ENCODE data around the gene MTHFSD.

MTHFSD gene

DNA sequence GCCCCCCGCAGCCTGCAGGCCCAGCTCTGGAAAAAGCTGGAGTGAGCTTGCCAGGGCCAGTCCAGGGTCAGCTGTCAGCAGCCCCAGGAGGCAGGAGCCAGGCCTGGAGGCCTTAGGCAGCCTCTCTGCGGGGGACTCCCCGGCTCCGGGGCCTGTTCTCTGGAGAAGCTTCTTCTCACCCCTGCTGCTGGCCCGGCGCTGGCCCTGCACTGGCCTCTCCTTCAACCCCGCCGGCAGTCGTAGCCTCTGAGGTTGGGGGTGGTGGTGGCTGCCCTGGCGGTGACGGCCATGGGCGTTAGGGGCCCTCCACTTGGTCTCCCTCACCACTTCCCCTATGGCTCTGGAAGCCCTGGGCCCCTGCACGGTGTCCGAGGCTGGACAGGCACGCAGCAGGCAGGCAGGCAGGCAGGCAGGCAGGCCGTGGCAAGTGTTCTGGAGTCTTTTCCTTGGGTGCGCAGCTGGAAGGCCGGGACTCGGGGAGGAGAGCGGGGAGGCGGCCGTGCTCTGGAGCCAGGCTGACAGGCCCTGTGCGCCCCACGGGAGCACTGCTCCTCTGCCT is 42.7 kb downstream of the MTHFSD start:
- TF ChIP-seq, protein P1, sequence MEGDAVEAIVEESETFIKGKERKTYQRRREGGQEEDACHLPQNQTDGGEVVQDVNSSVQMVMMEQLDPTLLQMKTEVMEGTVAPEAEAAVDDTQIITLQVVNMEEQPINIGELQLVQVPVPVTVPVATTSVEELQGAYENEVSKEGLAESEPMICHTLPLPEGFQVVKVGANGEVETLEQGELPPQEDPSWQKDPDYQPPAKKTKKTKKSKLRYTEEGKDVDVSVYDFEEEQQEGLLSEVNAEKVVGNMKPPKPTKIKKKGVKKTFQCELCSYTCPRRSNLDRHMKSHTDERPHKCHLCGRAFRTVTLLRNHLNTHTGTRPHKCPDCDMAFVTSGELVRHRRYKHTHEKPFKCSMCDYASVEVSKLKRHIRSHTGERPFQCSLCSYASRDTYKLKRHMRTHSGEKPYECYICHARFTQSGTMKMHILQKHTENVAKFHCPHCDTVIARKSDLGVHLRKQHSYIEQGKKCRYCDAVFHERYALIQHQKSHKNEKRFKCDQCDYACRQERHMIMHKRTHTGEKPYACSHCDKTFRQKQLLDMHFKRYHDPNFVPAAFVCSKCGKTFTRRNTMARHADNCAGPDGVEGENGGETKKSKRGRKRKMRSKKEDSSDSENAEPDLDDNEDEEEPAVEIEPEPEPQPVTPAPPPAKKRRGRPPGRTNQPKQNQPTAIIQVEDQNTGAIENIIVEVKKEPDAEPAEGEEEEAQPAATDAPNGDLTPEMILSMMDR (IDR thresholded peaks at IDR 0.05; ENCODE audit: control insufficient read depth, extremely low read depth, insufficient read depth) = no peak
- no peak overlapping the region for H3K4me3 ChIP-seq (ENCODE audit: low read depth, low read length)
- DNase-seq (ENCODE audit: low read depth) = no peak

DNA sequence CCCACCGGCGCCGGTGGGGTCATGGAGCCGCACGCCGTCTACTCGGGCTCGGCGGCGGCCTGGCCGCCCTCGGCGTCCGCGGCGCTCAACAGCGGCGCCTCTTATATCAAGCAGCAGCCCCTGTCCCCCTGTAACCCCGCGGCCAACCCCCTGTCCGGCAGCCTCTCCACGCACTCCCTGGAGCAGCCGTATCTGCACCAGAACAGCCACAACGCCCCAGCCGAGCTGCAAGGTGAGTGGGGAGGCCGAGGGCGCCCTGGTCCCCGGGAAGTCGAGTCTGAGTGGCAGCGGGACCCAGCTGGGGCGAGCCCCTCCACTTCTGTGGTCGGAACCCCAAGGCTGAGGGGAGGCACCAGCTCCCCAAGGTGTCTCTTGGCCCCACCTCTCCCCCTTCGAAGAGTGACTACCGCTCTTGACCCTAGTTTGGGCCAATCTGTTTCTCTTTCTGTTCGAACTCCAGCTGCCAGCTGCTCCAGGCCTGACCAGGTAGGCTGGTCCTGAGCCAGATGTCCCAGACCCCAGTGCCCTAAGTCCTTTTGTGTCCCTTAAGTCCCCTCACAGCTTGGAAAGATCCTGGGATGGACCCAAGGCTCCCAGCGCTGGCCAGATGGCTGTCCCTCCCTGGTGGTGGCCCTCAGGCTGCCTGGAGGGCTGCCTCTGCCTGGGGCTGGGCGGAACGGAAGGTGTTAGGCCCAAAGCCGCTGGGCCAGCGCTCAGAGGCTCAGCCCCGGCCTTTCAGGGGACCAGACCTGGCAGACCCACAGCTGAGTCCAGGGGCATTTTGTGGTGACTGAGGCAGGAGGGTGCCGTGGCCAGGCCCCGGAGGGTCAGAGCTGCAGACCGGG is 43.5 kb downstream of the MTHFSD start:
- TF ChIP-seq, protein P1 (IDR thresholded peaks at IDR 0.05; ENCODE audit: control insufficient read depth, extremely low read depth, insufficient read depth) = no peak
- no peak for DNase-seq (ENCODE audit: low read depth)
- no peak overlapping the region for H3K4me3 ChIP-seq (ENCODE audit: low read depth, low read length)

DNA sequence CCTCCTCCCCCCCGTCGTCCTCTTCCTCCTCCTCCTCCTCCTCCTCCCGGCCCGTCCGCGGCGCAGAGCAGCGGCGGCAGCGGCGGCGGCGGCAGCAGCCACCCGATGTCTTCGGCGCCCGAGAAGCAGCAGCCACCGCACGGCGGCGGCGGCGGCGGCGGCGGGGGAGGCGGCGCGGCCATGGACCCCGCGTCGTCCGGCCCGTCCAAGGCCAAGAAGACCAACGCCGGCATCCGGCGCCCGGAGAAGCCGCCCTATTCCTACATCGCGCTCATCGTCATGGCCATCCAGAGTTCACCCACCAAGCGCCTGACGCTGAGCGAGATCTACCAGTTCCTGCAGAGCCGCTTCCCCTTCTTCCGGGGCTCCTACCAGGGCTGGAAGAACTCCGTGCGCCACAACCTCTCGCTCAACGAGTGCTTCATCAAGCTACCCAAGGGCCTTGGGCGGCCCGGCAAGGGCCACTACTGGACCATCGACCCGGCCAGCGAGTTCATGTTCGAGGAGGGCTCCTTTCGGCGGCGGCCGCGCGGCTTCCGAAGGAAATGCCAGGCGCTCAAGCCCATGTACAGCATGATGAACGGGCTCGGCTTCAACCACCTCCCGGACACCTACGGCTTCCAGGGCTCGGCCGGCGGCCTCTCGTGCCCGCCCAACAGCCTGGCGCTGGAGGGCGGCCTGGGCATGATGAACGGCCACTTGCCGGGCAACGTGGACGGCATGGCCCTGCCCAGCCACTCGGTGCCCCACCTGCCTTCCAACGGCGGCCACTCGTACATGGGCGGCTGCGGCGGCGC is 44.4 kb downstream of the MTHFSD start, which contains the start of gene FOXF1:
FOXF1 (plus strand) TSS at position 63 of the 797 bp plus-strand sequence; CDS start at position 106, 43 bp downstream.
- DNase-seq (ENCODE audit: low read depth) = no peak
- H3K4me3 ChIP-seq (ENCODE audit: low read depth, low read length) = peak within 1 kb of the TSS; percentile 39
- TF ChIP-seq, protein P1 (IDR thresholded peaks at IDR 0.05; ENCODE audit: control insufficient read depth, extremely low read depth, insufficient read depth) = no peak

DNA sequence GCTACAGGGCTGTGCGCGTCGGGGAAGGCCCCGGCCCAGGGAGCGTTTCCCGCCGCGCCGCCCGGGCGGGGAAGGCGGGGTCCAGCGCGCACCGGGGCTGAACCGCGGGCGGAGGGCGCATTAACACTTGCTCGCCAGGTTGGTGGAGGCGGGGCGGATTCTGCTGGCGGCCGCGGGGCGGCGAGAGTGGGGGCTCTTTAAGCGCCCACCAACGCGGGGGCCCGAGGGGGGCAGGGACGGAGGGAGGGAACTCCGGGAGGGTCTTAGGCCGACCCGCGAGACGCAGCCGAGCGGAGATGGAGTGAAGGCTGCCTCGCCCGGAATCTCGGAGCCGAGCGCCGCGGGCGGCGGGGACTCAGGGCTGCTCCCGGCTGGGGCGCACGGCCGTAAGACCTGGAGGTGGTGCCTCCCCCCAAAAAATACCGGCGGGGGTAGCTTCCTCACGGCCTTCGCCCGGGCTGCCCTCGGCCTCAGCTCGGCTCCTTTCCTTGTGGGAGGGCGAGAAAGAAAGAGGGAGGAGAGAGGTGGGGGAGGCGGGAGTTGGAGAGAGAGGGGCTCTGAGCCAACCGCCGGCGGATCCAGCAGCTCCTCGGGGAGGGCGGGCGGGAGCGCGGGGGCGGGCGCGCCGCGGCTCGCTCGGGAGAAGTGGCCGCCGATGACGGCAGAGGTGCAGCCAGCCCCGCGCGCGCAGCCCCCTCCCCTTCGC is 45.1 kb downstream of the MTHFSD start:
- peak overlapping the region; percentile 39; the same call in 1 of the 2 replicates for H3K4me3 ChIP-seq (ENCODE audit: low read depth, low read length)
- no peak for DNase-seq (ENCODE audit: low read depth)
- TF ChIP-seq, protein P1 (IDR thresholded peaks at IDR 0.05; ENCODE audit: control insufficient read depth, extremely low read depth, insufficient read depth) = no peak

DNA sequence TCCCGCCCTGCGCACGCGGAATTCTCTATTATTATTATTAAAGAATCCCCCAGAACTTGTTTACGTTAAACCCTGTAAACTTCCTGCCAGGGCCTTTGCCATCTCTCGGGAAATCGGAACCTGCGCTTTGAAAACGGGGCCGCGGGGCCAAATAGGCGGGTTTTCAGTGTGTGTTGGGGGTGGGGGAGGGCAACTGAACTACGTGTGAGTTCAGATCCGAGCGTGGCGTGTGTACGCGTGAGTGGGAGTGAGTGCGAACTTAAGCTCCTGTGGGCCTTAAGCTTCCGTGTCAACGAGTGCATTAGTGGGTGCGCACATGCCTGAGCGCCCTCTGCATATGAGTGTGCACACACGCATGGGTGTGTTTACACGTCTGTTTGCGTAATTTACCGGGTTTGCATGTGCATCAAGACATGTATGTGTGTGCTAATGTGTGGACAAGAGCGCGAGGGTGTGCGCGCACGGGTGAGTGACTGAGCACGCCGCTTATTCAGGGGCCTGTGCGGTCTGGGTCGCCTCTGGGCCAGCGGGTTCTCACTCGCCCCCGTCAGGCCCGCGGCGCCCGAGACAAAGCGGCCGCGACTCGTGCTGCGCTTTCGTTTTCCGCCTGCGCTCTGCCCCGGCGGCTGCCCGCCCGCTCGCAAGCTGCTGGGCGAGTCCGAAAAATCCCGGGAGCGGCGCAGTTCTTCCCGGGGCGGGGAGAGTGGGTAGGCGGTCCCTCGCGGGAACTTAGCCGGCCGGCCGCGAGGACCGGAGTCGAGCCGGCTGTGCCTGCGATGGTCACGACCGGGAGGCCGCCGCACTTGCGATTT is 45.9 kb downstream of the MTHFSD start:
- no peak for DNase-seq (ENCODE audit: low read depth)
- peak overlapping the region; percentile 39 for H3K4me3 ChIP-seq (ENCODE audit: low read depth, low read length)
- TF ChIP-seq, protein P1 (IDR thresholded peaks at IDR 0.05; ENCODE audit: control insufficient read depth, extremely low read depth, insufficient read depth) = no peak
